HG03571 (cell line): ENCODE results near the gene ARMC9.

ENCODE experiments used
- ATAC-seq: cut with Tn5 transposase; IDR thresholded peaks from one replicate; pipeline ENCODE4 v1.9.1; 2021; ENCODE audit not compliant: unreplicated experiment

The ARMC9 gene

GRCh38 chr2:231308631-231309428 is 110.4 kb downstream of the ARMC9 start:
- no peak for ATAC-seq

GRCh38 chr2:231312066-231312465 is 113.6 kb downstream of the ARMC9 start:
- no peak for ATAC-seq

DNA sequence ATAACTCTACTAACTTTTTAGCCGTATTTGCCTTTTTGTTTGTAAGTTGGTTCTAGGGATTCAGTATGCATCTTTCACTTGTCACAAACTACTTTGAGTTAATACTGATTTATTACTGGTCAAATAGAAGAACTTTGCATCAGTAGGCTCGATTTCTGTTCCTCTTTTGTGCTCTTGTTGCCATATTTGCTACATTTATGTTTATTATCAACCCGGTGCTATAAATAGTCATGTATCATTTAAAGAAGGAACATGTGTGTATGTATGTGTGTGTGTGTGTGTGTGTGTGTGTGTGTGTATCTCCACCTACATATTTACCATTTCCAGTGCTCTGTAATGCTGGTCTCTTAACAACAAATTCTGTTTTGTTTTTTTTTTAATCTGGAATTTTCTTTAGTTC is 117.5 kb downstream of the ARMC9 start:
- peak; percentile 57 for ATAC-seq

- ATAC-seq, result no peak
Measured at GRCh38 chr2:231317579-231317978, 119.1 kb downstream of the ARMC9 start.

DNA sequence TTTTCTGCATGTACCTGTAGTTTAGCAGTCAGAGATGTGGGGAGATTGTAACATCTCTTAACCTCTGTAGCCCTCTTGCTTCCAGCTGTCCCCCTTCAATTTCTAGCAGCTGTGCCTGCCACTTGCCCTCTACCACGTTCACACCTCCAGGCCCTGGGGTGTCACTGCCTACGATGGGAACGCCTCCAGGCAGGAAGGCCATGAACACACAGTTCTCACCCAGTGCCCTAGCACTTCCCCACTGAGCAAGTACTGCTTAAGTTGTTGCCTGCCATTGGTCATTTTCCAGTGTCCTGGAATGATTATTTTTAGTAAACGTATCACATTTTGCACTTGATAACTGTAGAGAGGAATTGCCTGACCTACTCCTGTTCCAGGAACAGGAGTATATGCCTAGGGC is 120.0 kb downstream of the ARMC9 start:
- ATAC-seq, result no peak

- no peak for ATAC-seq
Measured at GRCh38 chr2:231318954-231319353, 120.5 kb downstream of the ARMC9 start.

GRCh38 chr2:231319867-231320266 is 121.4 kb downstream of the ARMC9 start:
- no peak for ATAC-seq

DNA sequence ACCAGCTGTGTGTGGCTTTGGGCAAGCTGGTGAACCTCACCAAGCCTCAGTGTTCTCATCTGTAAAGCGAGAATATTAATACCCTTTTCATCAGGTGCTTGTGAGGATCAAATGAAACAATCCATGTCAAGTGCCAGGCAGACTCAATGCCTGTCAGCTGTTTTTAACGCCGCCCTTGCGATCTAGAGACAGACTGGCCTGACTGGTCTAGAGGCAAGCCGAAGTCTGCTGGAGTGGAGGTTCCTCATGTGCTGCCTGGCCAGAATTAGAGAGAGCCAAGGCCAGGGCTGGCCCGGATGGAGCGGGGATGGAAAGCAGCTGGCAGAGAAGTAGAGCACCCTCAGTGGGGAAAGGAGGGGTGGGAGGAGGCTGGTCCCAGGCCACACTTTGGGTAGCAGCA is 122.6 kb downstream of the ARMC9 start:
- no peak for ATAC-seq

DNA sequence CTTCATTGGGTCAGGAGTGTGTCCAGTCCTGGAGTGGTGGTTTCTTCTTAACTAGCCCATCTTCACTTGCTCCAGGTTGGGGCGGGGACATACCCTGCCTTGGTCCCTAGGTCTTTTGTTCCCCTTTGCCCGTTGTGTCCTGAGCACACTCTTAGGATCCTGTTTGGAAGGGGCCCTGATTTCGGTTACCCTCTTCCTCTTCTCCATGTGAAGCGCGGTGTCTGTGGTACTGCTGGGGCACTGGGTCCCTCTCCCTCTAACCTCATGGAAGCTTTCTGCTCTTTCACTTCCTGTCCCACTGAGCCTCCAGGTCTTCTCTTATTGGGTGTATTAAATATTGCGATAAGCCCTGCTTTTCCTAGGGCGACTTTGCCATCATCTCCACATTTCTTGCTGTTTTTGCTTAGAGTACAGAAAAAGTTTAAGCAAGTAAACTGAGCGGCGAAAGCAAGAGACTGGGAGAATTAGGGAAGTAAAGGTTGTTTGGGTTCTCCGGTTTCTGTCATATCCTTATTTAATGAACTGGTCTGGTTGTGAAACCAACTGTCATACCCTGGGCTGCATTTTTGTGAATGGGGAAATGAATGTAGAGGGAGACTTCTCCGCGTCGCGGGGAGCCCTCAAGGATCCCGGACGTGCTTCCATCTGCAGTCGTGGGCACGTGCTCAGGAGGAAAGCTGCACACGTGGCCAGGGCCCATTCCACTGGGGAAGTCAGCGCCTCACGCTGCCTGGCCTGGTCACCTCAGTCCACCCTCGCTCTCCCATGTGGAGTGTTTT is 123.3 kb downstream of the ARMC9 start:
- ATAC-seq, result no peak

- ATAC-seq, result no peak
Measured at GRCh38 chr2:231323316-231323715, 124.9 kb downstream of the ARMC9 start.

DNA sequence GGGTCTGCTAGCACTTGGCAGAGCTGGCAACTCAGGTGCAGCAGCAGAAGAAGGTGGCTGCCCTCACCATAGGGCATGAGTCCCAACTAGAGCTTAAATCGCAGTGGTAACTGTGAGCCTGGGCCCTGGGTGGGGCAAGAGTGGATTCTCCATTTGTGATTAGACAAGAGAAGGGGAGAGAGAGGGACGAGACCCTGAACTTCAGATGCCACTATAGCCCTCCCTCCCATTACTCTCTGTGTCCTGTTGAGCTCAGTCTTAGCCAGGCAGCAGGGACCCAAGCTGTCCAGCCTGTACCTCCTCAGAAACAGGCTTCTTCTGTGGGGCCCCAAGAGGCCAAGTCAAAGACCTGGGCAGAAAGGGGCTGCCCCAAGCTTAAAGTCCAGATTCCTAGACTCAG is 127.4 kb downstream of the ARMC9 start:
- no peak for ATAC-seq

GRCh38 chr2:231326404-231326803 is 128.0 kb downstream of the ARMC9 start:
- ATAC-seq, result no peak

DNA sequence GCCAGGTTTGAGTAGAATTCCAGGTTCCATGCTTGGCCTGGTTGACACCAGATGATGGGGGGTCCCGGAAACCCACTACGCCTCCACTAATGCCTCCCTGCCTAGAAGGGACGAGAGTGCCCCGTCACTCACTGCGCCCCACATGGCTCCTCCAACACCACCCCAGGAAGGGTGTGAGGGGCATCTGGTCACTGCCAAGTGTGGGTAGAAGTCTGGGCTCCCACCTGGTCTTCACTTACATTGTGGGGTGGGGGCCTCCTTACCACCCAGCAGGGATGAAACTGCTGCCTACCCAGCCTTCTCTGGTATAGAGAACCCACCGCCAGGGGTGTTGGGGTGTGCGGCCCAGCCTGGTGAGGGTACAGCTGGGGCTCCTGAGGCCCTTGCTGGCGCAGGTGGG is 131.9 kb downstream of the ARMC9 start:
- ATAC-seq, result no peak

DNA sequence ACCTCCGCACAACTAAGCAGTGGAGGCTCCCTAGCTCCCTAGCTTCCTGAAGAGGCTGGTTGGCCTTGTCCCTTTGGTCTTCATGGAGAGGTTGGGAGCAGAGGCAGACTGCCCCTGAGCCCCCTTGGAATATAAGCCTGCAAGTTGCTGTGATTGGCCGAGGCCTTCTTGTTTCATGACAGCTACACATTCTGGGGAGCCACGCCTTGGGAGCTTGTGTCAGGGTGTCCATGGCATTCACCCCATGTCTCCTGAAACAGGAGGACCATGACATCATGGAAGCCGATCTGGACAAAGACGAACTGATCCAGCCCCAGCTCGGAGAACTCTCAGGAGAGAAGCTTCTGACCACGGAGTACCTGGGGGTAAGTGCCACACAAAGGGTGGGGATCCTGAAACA is 133.1 kb downstream of the ARMC9 start:
- ATAC-seq, result no peak

- ATAC-seq, result no peak
Measured at GRCh38 chr2:231332388-231332787, 134.0 kb downstream of the ARMC9 start.

- ATAC-seq, result no peak
Measured at GRCh38 chr2:231332872-231333500, 134.6 kb downstream of the ARMC9 start.

- ATAC-seq, result no peak
Measured at GRCh38 chr2:231334179-231334930, 135.9 kb downstream of the ARMC9 start.

DNA sequence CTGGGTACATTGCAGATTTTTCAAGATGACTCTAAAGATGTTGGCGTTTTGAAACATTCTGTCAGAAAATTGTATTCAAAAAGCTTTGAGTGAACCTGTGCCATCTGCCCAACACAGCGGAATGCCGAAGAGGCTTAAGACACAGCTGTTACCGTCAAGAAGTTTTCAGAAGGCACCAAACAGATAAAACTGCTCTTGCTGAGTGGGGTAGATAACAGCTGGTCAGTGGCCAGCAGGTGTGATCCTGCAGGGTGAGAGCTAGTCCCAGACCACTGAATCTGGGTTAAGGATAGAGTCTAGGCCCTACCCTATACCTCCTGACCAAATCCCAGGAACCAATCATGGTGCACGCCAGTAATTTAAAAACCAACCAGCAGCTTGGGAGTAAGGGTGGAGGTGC is 136.6 kb downstream of the ARMC9 start:
- ATAC-seq, result no peak

DNA sequence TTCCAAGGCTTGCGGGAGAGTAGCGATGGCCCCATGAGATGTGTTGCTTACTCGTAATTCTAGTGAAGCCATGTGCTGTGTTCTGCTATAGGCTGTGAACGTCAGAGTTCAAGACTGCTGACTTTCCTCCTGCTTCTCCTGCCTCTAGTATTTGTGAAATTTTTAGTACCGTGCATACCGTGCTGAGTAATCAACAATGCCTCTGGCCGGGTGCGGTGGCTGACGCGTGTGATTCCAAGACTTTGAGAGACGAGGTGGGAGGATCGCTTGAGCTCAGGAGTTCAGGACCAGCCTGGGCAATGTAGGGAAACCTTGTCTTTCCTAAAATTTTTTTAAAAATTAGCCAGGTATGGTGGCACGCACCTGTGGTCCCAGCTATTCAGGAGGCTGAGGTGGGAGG is 137.2 kb downstream of the ARMC9 start:
- no peak for ATAC-seq

- ATAC-seq, result no peak
Measured at GRCh38 chr2:231336236-231336635, 137.8 kb downstream of the ARMC9 start.

GRCh38 chr2:231336700-231337099 is 138.3 kb downstream of the ARMC9 start:
- ATAC-seq, result no peak
